ENCODE results near the gene PRR20E.
"Not testable (repeated sequence)": the region's sequence is repeated elsewhere in the genome, so short reads cannot be mapped to it uniquely, and the experiment has no call there.

Gene PRR20E

DNA sequence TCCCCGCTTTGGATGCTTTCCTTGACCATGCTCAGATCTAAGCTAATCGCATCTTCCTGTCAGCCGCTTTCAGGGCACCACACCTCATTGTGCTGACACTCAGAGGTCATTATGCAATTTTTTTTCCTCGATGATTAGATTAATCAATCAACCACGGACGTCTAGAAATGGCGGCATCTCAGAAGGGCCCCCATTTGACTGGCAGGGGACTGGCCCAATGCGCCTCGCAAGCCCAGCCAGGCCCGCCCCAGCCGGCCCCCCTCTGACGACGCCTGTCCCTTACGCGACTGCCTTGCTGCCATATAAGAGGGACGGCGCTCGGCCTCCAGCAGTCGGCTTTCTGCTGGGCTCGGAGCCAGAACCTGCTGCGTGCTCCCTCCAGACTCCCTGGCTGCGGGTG lies at the start of gene PRR20E:
Gene PRR20E (plus strand): TSS at position 301 of the 400 bp plus-strand sequence. CDS start 387 bp downstream, outside the sequence.
- DNase-seq (ENCODE audit: low read depth); H3K4me3 ChIP-seq (ENCODE audit: low read depth, low read length): not testable (repeated sequence)

- no peak overlapping the region for H3K4me3 ChIP-seq (ENCODE audit: low read depth, low read length)
- DNase-seq (ENCODE audit: low read depth): no peak
- TF ChIP-seq, protein P1, sequence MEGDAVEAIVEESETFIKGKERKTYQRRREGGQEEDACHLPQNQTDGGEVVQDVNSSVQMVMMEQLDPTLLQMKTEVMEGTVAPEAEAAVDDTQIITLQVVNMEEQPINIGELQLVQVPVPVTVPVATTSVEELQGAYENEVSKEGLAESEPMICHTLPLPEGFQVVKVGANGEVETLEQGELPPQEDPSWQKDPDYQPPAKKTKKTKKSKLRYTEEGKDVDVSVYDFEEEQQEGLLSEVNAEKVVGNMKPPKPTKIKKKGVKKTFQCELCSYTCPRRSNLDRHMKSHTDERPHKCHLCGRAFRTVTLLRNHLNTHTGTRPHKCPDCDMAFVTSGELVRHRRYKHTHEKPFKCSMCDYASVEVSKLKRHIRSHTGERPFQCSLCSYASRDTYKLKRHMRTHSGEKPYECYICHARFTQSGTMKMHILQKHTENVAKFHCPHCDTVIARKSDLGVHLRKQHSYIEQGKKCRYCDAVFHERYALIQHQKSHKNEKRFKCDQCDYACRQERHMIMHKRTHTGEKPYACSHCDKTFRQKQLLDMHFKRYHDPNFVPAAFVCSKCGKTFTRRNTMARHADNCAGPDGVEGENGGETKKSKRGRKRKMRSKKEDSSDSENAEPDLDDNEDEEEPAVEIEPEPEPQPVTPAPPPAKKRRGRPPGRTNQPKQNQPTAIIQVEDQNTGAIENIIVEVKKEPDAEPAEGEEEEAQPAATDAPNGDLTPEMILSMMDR (IDR thresholded peaks at IDR 0.05; ENCODE audit: low read depth, low read length, missing control alignments): no peak
Measured at GRCh38 chr13:57123681-57124080, 43.3 kb upstream of the PRR20E start.

DNA sequence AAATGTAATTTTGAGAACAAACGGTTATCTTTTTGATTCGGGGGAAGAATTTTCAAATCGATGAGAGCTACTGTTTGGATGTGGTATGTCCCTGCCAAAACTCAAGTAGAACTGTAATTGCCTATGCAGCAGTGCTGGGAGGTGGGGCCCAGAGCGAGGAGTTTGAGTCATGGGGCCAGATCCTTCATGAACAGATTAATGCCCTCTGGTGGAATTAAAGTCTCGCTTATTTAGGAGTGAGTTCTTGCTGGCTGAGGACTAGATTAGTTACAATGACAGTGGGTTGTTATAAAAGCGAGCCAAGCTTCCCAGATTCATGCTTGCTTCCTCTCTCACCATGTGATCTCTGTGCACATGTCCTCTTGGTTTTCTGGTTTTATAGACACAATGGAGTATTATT lies 38.1 kb upstream of the PRR20E start:
- H3K4me3 ChIP-seq (ENCODE audit: low read depth, low read length): no peak overlapping the region
- DNase-seq (ENCODE audit: low read depth): no peak
- TF ChIP-seq, protein P1 (IDR thresholded peaks at IDR 0.05; ENCODE audit: low read depth, low read length, missing control alignments): no peak

DNA sequence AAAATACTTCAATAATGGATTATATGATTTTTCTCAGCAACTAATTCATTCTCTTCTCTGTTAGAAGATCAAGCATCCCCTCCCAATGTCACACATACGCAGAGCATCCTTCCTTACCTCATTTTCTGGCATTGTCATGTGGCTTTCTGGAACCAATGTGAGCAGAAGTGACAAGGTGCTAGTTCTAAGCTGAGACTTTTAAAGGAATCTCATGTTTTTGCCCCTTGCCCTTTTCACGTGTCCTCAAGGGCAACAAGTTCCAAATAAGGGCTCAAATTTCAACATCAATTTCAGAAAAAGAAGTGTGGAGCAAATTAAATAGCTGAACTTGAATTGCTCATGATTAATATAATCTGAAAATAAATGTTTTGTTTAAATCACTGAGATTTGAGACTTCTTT lies 30.9 kb upstream of the PRR20E start:
- no peak for DNase-seq (ENCODE audit: low read depth)
- TF ChIP-seq, protein P1 (IDR thresholded peaks at IDR 0.05; ENCODE audit: low read depth, low read length, missing control alignments): no peak
- H3K4me3 ChIP-seq (ENCODE audit: low read depth, low read length): no peak overlapping the region

DNA sequence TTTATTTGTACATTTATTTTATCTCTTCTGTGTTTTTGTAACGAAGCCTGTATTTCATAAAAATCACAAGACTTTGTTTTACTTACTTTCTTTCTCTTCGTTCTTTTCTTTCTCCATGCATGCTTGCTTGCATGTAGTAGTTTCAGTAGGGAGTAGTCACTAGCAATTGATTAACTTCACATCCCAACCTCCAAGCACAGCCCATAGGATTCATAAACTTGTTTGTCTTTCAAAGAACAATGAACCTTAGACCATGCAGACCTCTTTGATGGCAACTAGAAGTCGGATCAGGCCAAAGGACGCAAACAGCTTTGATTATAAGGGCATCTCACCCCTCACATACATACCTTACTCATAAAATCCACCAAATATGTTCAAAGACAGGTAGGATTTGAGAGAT lies 29.4 kb upstream of the PRR20E start:
- TF ChIP-seq, protein P1 (IDR thresholded peaks at IDR 0.05; ENCODE audit: low read depth, low read length, missing control alignments): no peak
- no peak overlapping the region for H3K4me3 ChIP-seq (ENCODE audit: low read depth, low read length)
- no peak for DNase-seq (ENCODE audit: low read depth)

GRCh38 chr13:57138988-57139387 lies 28.0 kb upstream of the PRR20E start:
- no peak overlapping the region for H3K4me3 ChIP-seq (ENCODE audit: low read depth, low read length)
- TF ChIP-seq, protein P1 (IDR thresholded peaks at IDR 0.05; ENCODE audit: low read depth, low read length, missing control alignments): no peak
- DNase-seq (ENCODE audit: low read depth): no peak

GRCh38 chr13:57139781-57140180 lies 27.2 kb upstream of the PRR20E start:
- not testable (repeated sequence) for DNase-seq (ENCODE audit: low read depth); H3K4me3 ChIP-seq (ENCODE audit: low read depth, low read length)

GRCh38 chr13:57140235-57140968 lies 26.6 kb upstream of the PRR20E start, which contains the start of gene PRR20A:
TSS of gene PRR20A (plus strand) at chr13:57140918. CDS start at chr13:57141305, 387 bp downstream.
- H3K4me3 ChIP-seq (ENCODE audit: low read depth, low read length); DNase-seq (ENCODE audit: low read depth): not testable (repeated sequence)

GRCh38 chr13:57147188-57147587 lies 19.8 kb upstream of the PRR20E start, which contains the start of gene PRR20B:
TSS of gene PRR20B (plus strand) at chr13:57147488. CDS start at chr13:57147875, 387 bp downstream.
- not testable (repeated sequence) for H3K4me3 ChIP-seq (ENCODE audit: low read depth, low read length); DNase-seq (ENCODE audit: low read depth)

GRCh38 chr13:57148106-57148505 lies 18.9 kb upstream of the PRR20E start:
- DNase-seq (ENCODE audit: low read depth); H3K4me3 ChIP-seq (ENCODE audit: low read depth, low read length): not testable (repeated sequence)

GRCh38 chr13:57153761-57154160 lies 13.2 kb upstream of the PRR20E start, which contains the start of gene PRR20C:
TSS of gene PRR20C (plus strand) at chr13:57154061. CDS start at chr13:57154448, 387 bp downstream.
- not testable (repeated sequence) for DNase-seq (ENCODE audit: low read depth); H3K4me3 ChIP-seq (ENCODE audit: low read depth, low read length)

GRCh38 chr13:57160332-57160731 lies 6.7 kb upstream of the PRR20E start, which contains the start of gene PRR20D:
TSS of gene PRR20D (plus strand) at chr13:57160632. CDS start at chr13:57161019, 387 bp downstream.
- H3K4me3 ChIP-seq (ENCODE audit: low read depth, low read length); DNase-seq (ENCODE audit: low read depth): not testable (repeated sequence)
